CD8-positive, alpha-beta memory T cell (primary cell): ENCODE data around the gene SLC44A5. TPM values are rescaled to one million over a fixed set of nuclear protein-coding genes. Genes with fewer than 3 reads are reported as not detected.
"Not testable (repeated sequence)": the region's sequence is repeated elsewhere in the genome, so short reads cannot be mapped to it uniquely, and the experiment has no call there.

ENCODE experiments used
- CTCF ChIA-PET: fragments of 350-600 bp; sonication (Branson Sonifier 250); formaldehyde crosslinking; loops from one replicate; lab custom pipeline; 2021; ENCODE audit warnings: antibody characterized with exemption; lab: Charles Lee
- POLR2A ChIA-PET: fragments of 350-600 bp; sonication (Branson Sonifier 250); formaldehyde crosslinking; loops from one replicate; lab custom pipeline; 2021; ENCODE audit warnings: antibody characterized with exemption; lab: Charles Lee
- DNase-seq, 5 donors: peaks; one replicate each; pipeline versions ENCODE4 v3.0.0 to v3.0.0-alpha.2; 2020 to 2022; ENCODE audit warnings: mixed read lengths in 1 of 5
- H3K27ac ChIP-seq: one replicate; pipeline ENCODE4 v1.7.0; 2013; ENCODE audit warnings: low read depth, mild to moderate bottlenecking, low read length, moderate library complexity
- H3K27me3 ChIP-seq: 2 replicates; pipeline ENCODE4 v1.7.0; 2013; ENCODE audit warnings: low read length, mild to moderate bottlenecking; ENCODE audit not compliant: insufficient read depth, poor library complexity, severe bottlenecking
- H3K36me3 ChIP-seq: 2 replicates; pipeline ENCODE4 v1.7.0; 2013; ENCODE audit warnings: mild to moderate bottlenecking, low read length, moderate library complexity; ENCODE audit not compliant: insufficient read depth
- H3K4me1 ChIP-seq: 2 replicates; pipeline ENCODE4 v1.7.0; 2013; ENCODE audit warnings: mild to moderate bottlenecking, low read length, moderate library complexity; ENCODE audit not compliant: insufficient read depth
- H3K4me3 ChIP-seq: 2 replicates; pipeline ENCODE4 v1.7.0; 2013; ENCODE audit warnings: mild to moderate bottlenecking, low read length
- H3K9me3 ChIP-seq: 2 replicates; pipeline ENCODE4 v1.7.0; 2013; ENCODE audit warnings: mild to moderate bottlenecking, low read length
- H3K27ac Mint-ChIP-seq, 8 donors: one replicate each; pipeline ENCODE4 v1.8.0; 2020 to 2021; ENCODE audit warnings: mixed read lengths in 8 of 8, mild to moderate bottlenecking in 6 of 8, inconsistent platforms in 3 of 8, moderate library complexity in 3 of 8
- H3K27me3 Mint-ChIP-seq, 2 donors: one replicate each; pipeline ENCODE4 v1.8.0; 2020 to 2021; ENCODE audit warnings: mixed read lengths in 2 of 2, mild to moderate bottlenecking in 1 of 2, moderate library complexity in 1 of 2
- H3K36me3 Mint-ChIP-seq, 3 donors: one replicate each; pipeline ENCODE4 v1.8.0; 2020 to 2021; ENCODE audit warnings: mixed read lengths in 3 of 3, inconsistent platforms in 1 of 3, mild to moderate bottlenecking in 1 of 3
- H3K4me1 Mint-ChIP-seq, 3 donors: one replicate each; pipeline ENCODE4 v1.8.0; 2020 to 2021; ENCODE audit warnings: mixed read lengths in 3 of 3, inconsistent platforms in 1 of 3, mild to moderate bottlenecking in 1 of 3
- H3K4me3 Mint-ChIP-seq, 7 donors: one replicate each; pipeline ENCODE4 v1.8.0; 2020 to 2021; ENCODE audit warnings: mixed read lengths in 7 of 7, mild to moderate bottlenecking in 6 of 7, moderate library complexity in 4 of 7, inconsistent platforms in 2 of 7
- H3K9me3 Mint-ChIP-seq, 5 donors: one replicate each; pipeline ENCODE4 v1.8.0; 2020 to 2022; ENCODE audit warnings: mixed read lengths in 5 of 5, mild to moderate bottlenecking in 3 of 5, moderate library complexity in 2 of 5, inconsistent platforms in 1 of 5
- polyA plus RNA-seq: library from polyadenylated mRNA; unstranded; fragments of 300-500 nt; fragmentation: Illumina TruSeq; gene quantifications from one replicate; pipeline ENCODE4 v1.2.3, GENCODE V29; 2021
- total RNA-seq, 2 experiments: library from RNA; stranded (reverse); gene quantifications; one replicate each; pipeline ENCODE4 v1.2.3, GENCODE V29; 2021

SLC44A5 gene
- total and polyA plus RNA-seq, 3 experiments from 2014 or later = 0.24 to 0.53 (median 0.29) TPM

DNA sequence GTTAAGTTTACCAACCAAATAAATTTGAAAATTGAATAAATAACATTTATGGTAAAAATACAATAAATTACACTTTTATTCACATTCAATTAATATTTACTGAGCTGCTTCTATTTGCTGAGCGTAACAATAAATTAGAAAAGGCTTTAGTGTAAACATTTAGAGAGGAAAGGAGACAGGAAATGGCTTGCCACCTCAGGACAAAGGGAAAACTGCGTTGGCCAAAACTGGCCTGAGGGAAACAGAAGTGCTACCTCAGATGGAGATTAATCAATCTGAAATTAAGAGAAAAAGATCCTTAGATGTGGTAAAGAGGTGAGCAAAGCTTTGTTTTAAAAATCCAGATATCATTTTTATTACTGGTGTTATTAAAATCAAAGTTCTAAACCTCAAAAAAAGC is 128.0 kb downstream of the SLC44A5 start:
- H3K36me3 Mint-ChIP-seq = no peaks in the 10 kb centered on the region
- Histone ChIP-seq H3K27me3 (no peaks in the 10 kb centered on the region), H3K36me3 (no peaks in the 10 kb centered on the region), H3K9me3 (no peaks in the 10 kb centered on the region), H3K4me1 (no peaks in the 10 kb centered on the region), H3K27ac (no peak overlapping the region), H3K4me3 (no peak overlapping the region)
- DNase-seq = no peak
- H3K4me3 Mint-ChIP-seq = no peak overlapping the region
- peaks cover 0 to 8% (median 4%) of the 10 kb centered on the region in 5 donors for H3K9me3 Mint-ChIP-seq
- POLR2A ChIA-PET = no interaction called here
- H3K27me3 Mint-ChIP-seq = no peaks in the 10 kb centered on the region
- no peaks in the 10 kb centered on the region for H3K4me1 Mint-ChIP-seq
- CTCF ChIA-PET = no interaction called here
- H3K27ac Mint-ChIP-seq = no peak overlapping the region

DNA sequence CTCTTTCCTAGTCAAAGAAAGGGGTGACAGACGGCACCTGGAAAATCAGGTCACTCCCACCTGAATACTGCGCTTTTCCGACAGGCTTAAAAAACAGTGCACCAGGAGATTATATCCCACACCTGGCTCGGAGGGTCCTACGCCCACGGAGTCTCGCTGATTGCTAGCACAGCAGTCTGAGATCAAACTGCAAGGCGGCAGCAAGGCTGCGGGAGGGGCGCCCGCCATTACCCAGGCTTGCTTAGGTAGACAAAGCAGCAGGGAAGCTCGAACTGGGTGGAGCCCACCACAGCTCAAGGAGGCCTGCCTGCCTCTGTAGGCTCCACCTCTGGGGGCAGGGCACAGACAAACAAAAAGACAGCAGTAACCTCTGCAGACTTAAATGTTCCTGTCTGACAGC is 134.4 kb downstream of the SLC44A5 start:
- H3K27ac Mint-ChIP-seq, H3K4me3 Mint-ChIP-seq, DNase-seq, H3K4me3 ChIP-seq, H3K4me1 ChIP-seq, H3K36me3 Mint-ChIP-seq, H3K27me3 ChIP-seq, CTCF ChIA-PET, H3K9me3 ChIP-seq, H3K27ac ChIP-seq, H3K4me1 Mint-ChIP-seq, H3K36me3 ChIP-seq, H3K9me3 Mint-ChIP-seq, POLR2A ChIA-PET, H3K27me3 Mint-ChIP-seq: not testable (repeated sequence)

DNA sequence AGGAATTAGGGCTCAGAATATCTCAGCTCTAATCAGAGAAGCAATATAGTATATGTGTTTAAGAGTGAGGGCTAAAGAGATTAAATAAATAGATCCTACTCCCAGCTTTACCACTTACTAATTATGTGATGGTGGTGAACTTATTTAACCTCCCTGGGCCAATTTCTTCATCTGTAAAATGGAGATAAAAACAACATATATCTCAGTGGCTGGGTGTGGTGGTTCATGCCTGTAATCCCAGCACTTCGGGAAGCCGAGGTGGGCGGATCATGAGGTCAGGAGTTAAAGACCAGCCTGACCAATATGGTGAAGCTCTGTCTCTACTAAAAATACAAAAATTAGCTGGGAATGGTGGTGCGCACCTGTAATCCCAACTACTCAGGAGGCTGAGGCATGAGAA is 135.2 kb downstream of the SLC44A5 start:
- POLR2A ChIA-PET = no interaction called here
- H3K4me3 ChIP-seq = no peak overlapping the region
- H3K4me1 ChIP-seq = no peaks in the 10 kb centered on the region
- Mint-ChIP-seq H3K4me3 (no peak overlapping the region), H3K27ac (no peak overlapping the region), H3K27me3 (peaks cover 0 to 2% of the 10 kb centered on the region in 2 donors), H3K36me3 (no peaks in the 10 kb centered on the region), H3K4me1 (no peaks in the 10 kb centered on the region), H3K9me3 (peaks cover 0 to 5% (median 2%) of the 10 kb centered on the region in 5 donors)
- no peak overlapping the region for H3K27ac ChIP-seq
- no peaks in the 10 kb centered on the region for H3K27me3 ChIP-seq
- H3K9me3 ChIP-seq = no peaks in the 10 kb centered on the region
- CTCF ChIA-PET = no interaction called here
- no peaks in the 10 kb centered on the region for H3K36me3 ChIP-seq
- DNase-seq = no peak

DNA sequence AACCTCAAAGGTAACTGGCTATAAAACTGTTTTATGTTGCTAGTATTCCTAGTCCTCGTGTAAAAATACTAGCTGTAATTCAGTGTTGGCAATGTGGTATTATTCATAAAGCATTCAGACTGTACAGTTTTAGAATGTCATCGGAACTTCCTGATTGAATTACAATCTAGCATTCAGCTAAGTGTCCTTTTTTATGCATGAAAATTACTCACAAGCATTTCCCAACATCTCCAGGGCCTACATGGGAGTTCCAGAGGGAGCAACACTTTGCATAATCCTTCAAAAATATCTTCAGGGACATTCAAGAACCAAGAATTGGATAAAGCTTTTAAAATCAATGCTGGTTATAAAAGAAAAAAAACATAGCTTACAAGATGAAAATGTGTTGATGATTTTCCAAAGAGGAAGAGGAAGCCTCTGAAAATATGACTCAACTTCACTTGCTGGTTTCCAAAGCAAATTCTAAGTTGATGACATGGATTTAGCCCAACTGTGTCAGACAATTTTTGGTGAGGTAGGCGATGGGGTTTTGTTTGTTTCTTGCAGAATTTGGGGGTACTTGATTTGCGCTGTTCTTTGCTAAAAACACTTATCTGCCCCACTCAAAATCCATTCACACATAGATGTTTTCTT is 137.8 kb downstream of the SLC44A5 start:
- no peaks in the 10 kb centered on the region for H3K4me1 ChIP-seq
- Mint-ChIP-seq H3K4me1 (no peaks in the 10 kb centered on the region), H3K27ac (no peak overlapping the region), H3K4me3 (no peak overlapping the region), H3K27me3 (peaks cover 0 to 2% of the 10 kb centered on the region in 2 donors), H3K36me3 (no peaks in the 10 kb centered on the region), H3K9me3 (peaks cover 0 to 4% (median 0%) of the 10 kb centered on the region in 5 donors)
- no peaks in the 10 kb centered on the region for H3K27me3 ChIP-seq
- no peaks in the 10 kb centered on the region for H3K9me3 ChIP-seq
- POLR2A ChIA-PET = no interaction called here
- DNase-seq = no peak
- no peaks in the 10 kb centered on the region for H3K36me3 ChIP-seq
- CTCF ChIA-PET = no interaction called here
- H3K4me3 ChIP-seq = no peak overlapping the region
- H3K27ac ChIP-seq = peak overlapping the region; percentile 41

GRCh38 chr1:75472089-75472970 is 138.6 kb downstream of the SLC44A5 start:
- no peak overlapping the region for H3K27ac Mint-ChIP-seq
- no peaks in the 10 kb centered on the region for H3K4me1 ChIP-seq
- no peak for DNase-seq
- H3K9me3 Mint-ChIP-seq = peaks cover 0 to 4% (median 0%) of the 10 kb centered on the region in 5 donors
- CTCF ChIA-PET = interaction anchor here (0.7 kb wide), 1 partner anchor 32 kb away, joined by 3 read pairs; no protein-coding TSS in a partner anchor
- H3K36me3 ChIP-seq = no peaks in the 10 kb centered on the region
- H3K36me3 Mint-ChIP-seq = no peaks in the 10 kb centered on the region
- no peaks in the 10 kb centered on the region for H3K27me3 ChIP-seq
- peaks cover 0 to 2% of the 10 kb centered on the region in 2 donors for H3K27me3 Mint-ChIP-seq
- no peak overlapping the region for H3K4me3 Mint-ChIP-seq
- H3K4me1 Mint-ChIP-seq = no peaks in the 10 kb centered on the region
- POLR2A ChIA-PET = no interaction called here
- peak overlapping the region; percentile 41 for H3K27ac ChIP-seq
- no peaks in the 10 kb centered on the region for H3K9me3 ChIP-seq
- no peak overlapping the region for H3K4me3 ChIP-seq

GRCh38 chr1:75471252-75471651 is 139.7 kb downstream of the SLC44A5 start:
- no peak overlapping the region for H3K27ac Mint-ChIP-seq
- CTCF ChIA-PET = no interaction called here

GRCh38 chr1:75470448-75470847 is 140.5 kb downstream of the SLC44A5 start:
- Histone ChIP-seq H3K4me3 (no peak overlapping the region), H3K36me3 (no peaks in the 10 kb centered on the region), H3K9me3 (no peaks in the 10 kb centered on the region), H3K27me3 (no peaks in the 10 kb centered on the region), H3K4me1 (no peaks in the 10 kb centered on the region), H3K27ac (no peak overlapping the region)
- DNase-seq = no peak
- H3K9me3 Mint-ChIP-seq = peaks cover 0 to 4% (median 0%) of the 10 kb centered on the region in 5 donors
- no peak overlapping the region for H3K4me3 Mint-ChIP-seq
- ChIA-PET POLR2A (no interaction called here), CTCF (no interaction called here)
- no peak overlapping the region for H3K27ac Mint-ChIP-seq
- H3K27me3 Mint-ChIP-seq = peaks cover 0 to 2% of the 10 kb centered on the region in 2 donors
- no peaks in the 10 kb centered on the region for H3K4me1 Mint-ChIP-seq
- H3K36me3 Mint-ChIP-seq = no peaks in the 10 kb centered on the region

More at GRCh38 chr1:75471252-75471651, 139.7 kb downstream of the SLC44A5 start:
- peaks cover 0 to 2% of the 10 kb centered on the region in 2 donors for H3K27me3 Mint-ChIP-seq
- no peak overlapping the region for H3K4me3 ChIP-seq
- H3K4me1 Mint-ChIP-seq = no peaks in the 10 kb centered on the region
- POLR2A ChIA-PET = no interaction called here
- H3K9me3 Mint-ChIP-seq = peaks cover 0 to 4% (median 0%) of the 10 kb centered on the region in 5 donors
- no peaks in the 10 kb centered on the region for H3K27me3 ChIP-seq
- H3K4me1 ChIP-seq = no peaks in the 10 kb centered on the region
- no peaks in the 10 kb centered on the region for H3K9me3 ChIP-seq
- no peak overlapping the region for H3K27ac ChIP-seq
- H3K36me3 ChIP-seq = no peaks in the 10 kb centered on the region
- DNase-seq = no peak
- H3K36me3 Mint-ChIP-seq = no peaks in the 10 kb centered on the region
- no peak overlapping the region for H3K4me3 Mint-ChIP-seq

GRCh38 chr1:75469586-75470173 is 141.2 kb downstream of the SLC44A5 start:
- Mint-ChIP-seq H3K27me3 (peaks cover 0 to 2% of the 10 kb centered on the region in 2 donors), H3K9me3 (peaks cover 0 to 4% (median 0%) of the 10 kb centered on the region in 5 donors), H3K27ac (no peak overlapping the region), H3K4me3 (no peak overlapping the region), H3K36me3 (no peaks in the 10 kb centered on the region), H3K4me1 (no peaks in the 10 kb centered on the region)
- POLR2A ChIA-PET = no interaction called here
- Histone ChIP-seq H3K27me3 (no peaks in the 10 kb centered on the region), H3K4me3 (no peak overlapping the region), H3K36me3 (no peaks in the 10 kb centered on the region), H3K4me1 (no peaks in the 10 kb centered on the region), H3K27ac (no peak overlapping the region), H3K9me3 (no peaks in the 10 kb centered on the region)
- CTCF ChIA-PET = no interaction called here
- DNase-seq = no peak
